SK-N-SH (cell line): Measurements from ENCODE around the gene CDIPT.

Experiments used
- CTCF ChIP-seq: fragments of 200-600 bp; sonication (generic); IDR thresholded peaks from 2 replicates; pipeline ENCODE4 v1.6.1; 2017; ENCODE audit warnings: antibody characterized with exemption, mild to moderate bottlenecking, moderate library complexity
- EP300 ChIP-seq, 2 experiments: IDR thresholded peaks; 2 replicates each; pipeline versions ENCODE4 v1.4.0 to v1.6.1; 2012; ENCODE audit warnings: borderline replicate concordance in 1 of 2, low read depth in 1 of 2, low read length in 1 of 2
- FOXJ3 ChIP-seq: sonication (generic); formaldehyde crosslinking; IDR thresholded peaks from 2 replicates; pipeline ENCODE4 v1.5.1; 2020; ENCODE audit warnings: mild to moderate bottlenecking, missing genetic modification reagents
- FOXM1 ChIP-seq: IDR thresholded peaks from 2 replicates; pipeline ENCODE4 v1.4.0; 2012; ENCODE audit warnings: low read depth, mild to moderate bottlenecking
- JUND ChIP-seq: IDR thresholded peaks from 2 replicates; pipeline ENCODE4 v1.4.0; 2012
- POLR2AphosphoS5 ChIP-seq: IDR thresholded peaks from 2 replicates; pipeline ENCODE4 v1.6.1; 2012; ENCODE audit warnings: low read depth, low read length
- REST ChIP-seq: IDR thresholded peaks from 2 replicates; pipeline ENCODE4 v1.6.1; 2012; ENCODE audit warnings: mild to moderate bottlenecking, low read depth, low read length, moderate library complexity
- SIN3A ChIP-seq: IDR thresholded peaks from 2 replicates; pipeline ENCODE4 v1.6.1; 2012; ENCODE audit warnings: low read depth, mild to moderate bottlenecking, low read length, moderate library complexity, borderline replicate concordance
- TAF1 ChIP-seq: IDR thresholded peaks from 2 replicates; pipeline ENCODE4 v1.6.1; 2012; ENCODE audit warnings: low read depth, mild to moderate bottlenecking, low read length, moderate library complexity, borderline replicate concordance

- TF ChIP-seq CTCF (no peak), FOXM1 (no peak), POLR2AphosphoS5 (no peak), FOXJ3 (CRISPR knock-in tag) (no peak), TAF1 (no peak), REST (no peak), JUND (no peak), EP300 (IDR thresholded peaks at IDR 0.05; ENCODE audit: borderline replicate concordance in 1 of 2, low read depth in 1 of 2, low read length in 1 of 2) (no peak), SIN3A (no peak)
Observed at GRCh38 chr16:29818082-29818481, 44.9 kb downstream of the CDIPT start.
